ENCODE results near the gene DBP. TPM values are rescaled to one million over a fixed set of nuclear protein-coding genes. Genes with fewer than 3 reads are reported as not detected.

The DBP gene
- total and polyA plus RNA-seq, 10 of the 15 experiments (the other 5 are each of a cell fraction or from before 2014, with no cell fraction given) = 2.0 to 10.6 (median 6.9) TPM

DNA sequence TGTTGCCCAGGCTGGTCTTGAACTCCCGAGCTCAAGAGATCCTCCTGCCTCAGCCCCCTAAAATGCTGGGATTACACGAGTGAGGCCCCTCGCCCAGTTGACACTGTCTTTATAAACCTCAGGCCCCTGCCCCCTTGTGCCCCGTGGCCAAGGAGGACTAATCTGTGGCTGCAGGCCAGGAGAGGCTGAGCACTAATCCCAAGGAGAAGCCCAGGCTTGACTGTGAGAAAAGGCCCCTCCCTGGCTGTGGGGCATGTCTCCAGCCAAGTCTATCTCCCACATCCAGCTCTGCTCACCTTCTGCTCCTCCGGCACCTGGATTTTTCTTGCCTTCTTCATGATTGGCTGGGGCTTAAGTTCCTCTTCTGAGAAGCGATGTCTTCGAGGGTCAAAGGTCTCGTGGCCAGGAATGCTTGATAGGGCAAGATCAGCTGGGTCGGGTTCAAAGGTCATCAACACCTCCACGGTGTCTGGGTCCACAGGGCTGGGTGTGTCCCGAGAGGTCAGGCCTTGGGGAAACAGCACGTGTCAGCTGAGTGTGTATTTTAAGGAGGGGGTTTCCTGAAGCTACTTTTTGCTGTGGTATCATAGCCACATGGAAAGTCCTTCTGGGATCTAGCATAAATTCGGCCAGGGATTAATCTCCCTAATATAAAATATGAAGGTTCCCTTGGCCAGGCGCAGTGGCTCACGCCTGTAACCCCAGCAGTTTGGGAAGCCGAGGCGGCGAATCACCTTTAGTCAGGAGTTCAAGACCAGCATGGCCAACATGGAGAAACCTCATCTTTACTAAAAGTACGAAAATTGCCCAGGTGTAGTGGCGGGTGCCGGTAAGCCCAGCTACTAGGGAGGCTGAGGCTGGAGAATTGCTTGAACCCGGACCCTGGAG lies 3.8 kb downstream of the DBP start:
- whole genome bisulfite sequencing (ENCODE audit: insufficient coverage, insufficient replicate concordance, low lambda C conversion rate, missing lambda C conversion rate) = 77% methylated on average over 22 of the region's 22 CpGs
- peak overlapping the region; percentile 79 for H3K27ac ChIP-seq (ENCODE audit: control insufficient read depth, insufficient read depth)
- H3K4me2 ChIP-seq (ENCODE audit: control insufficient read depth, insufficient read depth) = peak overlapping the region; percentile 92
- no TSS peak for BruUV-seq (replicated peaks)
- H3K4me1 ChIP-seq (ENCODE audit: control insufficient read depth, insufficient read depth, low read length) = peaks cover 22% of the 10 kb centered on the region
- H4K20me1 ChIP-seq (ENCODE audit: control insufficient read depth, insufficient read depth) = no peaks in the 10 kb centered on the region
- H3K36me3 ChIP-seq (ENCODE audit: control insufficient read depth in 2 of 2, insufficient read depth in 2 of 2, low read length in 1 of 2) = peaks cover 4 to 5% of the 10 kb centered on the region in 2 experiments; a peak in 3 of 4 replicates
- H3K4me3 ChIP-seq = peak overlapping the region; percentile 66
- DNase-seq (ENCODE audit: low read depth, low spot score) (no peak), FAIRE-seq (no peak), ATAC-seq (no peak)
- H3K9ac ChIP-seq (ENCODE audit: control insufficient read depth, insufficient read depth, low read length) = peak overlapping the region; percentile 66; the same call in 1 of the 2 replicates
- SMC1A ChIA-PET (ENCODE audit: uncharacterized antibody, unreplicated experiment) = interaction anchor here (0.9 to 2.8 kb wide), 8 partner anchors 10 to 49 kb away, joined by 3 to 22 read pairs (median 3); partner anchors contain the start of genes CA11, RPL18 and SPHK2
- intact Hi-C loops (cut with micrococcal nuclease; ENCODE audit: unreplicated experiment) (loop anchor here (10.0 kb wide), 1 partner anchor 331 kb away; the partner anchor contains the start of gene FTL), in situ Hi-C loops (cut with MboI) (loop anchor here (25.0 kb wide), 1 partner anchor 1254 kb away; the partner anchor contains the start of genes AKT1S1, IL4I1 and TBC1D17)
- CTCF ChIA-PET = interaction anchor here (0.8 to 2.3 kb wide), 7 partner anchors 10 to 49 kb away, joined by 3 to 10 read pairs (median 6); partner anchors contain the start of genes CA11, RPL18 and SPHK2
- POLR2A ChIA-PET = interaction anchor here (0.7 to 3.3 kb wide), 7 partner anchors 12 to 360 kb away, joined by 3 to 62 read pairs (median 4); partner anchors contain the start of genes CA11, RPL18, RUVBL2 and SPHK2
- H3K79me2 ChIP-seq (ENCODE audit: control insufficient read depth, insufficient read depth, low read length) = peaks cover 5% of the 10 kb centered on the region
- no peaks in the 10 kb centered on the region for H3K27me3 ChIP-seq (replicated peaks in 1 of 2; ENCODE audit: control insufficient read depth in 2 of 2, insufficient read depth in 2 of 2, low read length in 1 of 2)
- H2AFZ ChIP-seq (ENCODE audit: control insufficient read depth, low read depth, low read length) = no peak overlapping the region
- RAD21 ChIA-PET (ENCODE audit: unreplicated experiment) = interaction anchor here (1.1 to 3.4 kb wide), 7 partner anchors 9 to 49 kb away, joined by 3 to 16 read pairs (median 9); partner anchors contain the start of genes CA11, RPL18 and SPHK2
- no peaks in the 10 kb centered on the region for H3K9me3 ChIP-seq (replicated peaks; ENCODE audit: control insufficient read depth, insufficient read depth, low read length)
- no peak for TF ChIP-seq EGR1 (IDR thresholded peaks at IDR 0.05; ENCODE audit: borderline replicate concordance in 1 of 2, low read depth in 2 of 2, low read length in 2 of 2)
- no peak for TF ChIP-seq HDGF (IDR thresholded peaks at IDR 0.05)
- TF ChIP-seq NBN (IDR thresholded peaks at IDR 0.05) = no peak
- TF ChIP-seq GATAD2B (conservative IDR thresholded peaks at IDR 0.05; ENCODE audit: low read depth) = no peak
- TF ChIP-seq NFXL1 (IDR thresholded peaks at IDR 0.05; ENCODE audit: borderline replicate concordance) = no peak
- TF ChIP-seq PML (IDR thresholded peaks at IDR 0.05; ENCODE audit: low read length) = no peak
- TF ChIP-seq SMARCA5 (IDR thresholded peaks at IDR 0.05) = no peak
- no peak for TF ChIP-seq TCF12 (IDR thresholded peaks at IDR 0.05; ENCODE audit: low read depth, low read length)
- TF ChIP-seq JUNB (IDR thresholded peaks at IDR 0.05) = no peak
- no peak for TF ChIP-seq CREB1 (IDR thresholded peaks at IDR 0.05; ENCODE audit: low read depth)
- TF ChIP-seq ZZZ3 (IDR thresholded peaks at IDR 0.05; ENCODE audit: control insufficient read depth, insufficient read length, low read depth) = no peak
- TF ChIP-seq RAD51 (IDR thresholded peaks at IDR 0.05) = no peak; the same call in 1 of the 2 replicates
- no peak for TF ChIP-seq CREM (IDR thresholded peaks at IDR 0.05; ENCODE audit: low read depth)
- TF ChIP-seq MTA2 (IDR thresholded peaks at IDR 0.05; ENCODE audit: low read depth) = peak; percentile 38; the same call in 1 of the 2 replicates
- TF ChIP-seq SIN3A (IDR thresholded peaks at IDR 0.05; ENCODE audit: low read depth, low read length) = no peak
- TF ChIP-seq ZNF274 (IDR thresholded peaks at IDR 0.05; ENCODE audit: insufficient read depth, insufficient read length) = no peak
- no peak for TF ChIP-seq POU2F2 (IDR thresholded peaks at IDR 0.05; ENCODE audit: borderline replicate concordance, low read depth, low read length)
- TF ChIP-seq CHD4 (IDR thresholded peaks at IDR 0.05) = no peak
- TF ChIP-seq NR2F1 (conservative IDR thresholded peaks at IDR 0.05) = peak; percentile 98
- 0 out of 2 replicates have a peak, but pooled peaks have one; percentile 27 for TF ChIP-seq NFYB (IDR thresholded peaks at IDR 0.05; ENCODE audit: insufficient read depth, low read depth, low read length)
- no peak for TF ChIP-seq CEBPB (IDR thresholded peaks at IDR 0.05; ENCODE audit: borderline replicate concordance in 1 of 2, low read depth in 2 of 2, low read length in 2 of 2)
- TF ChIP-seq KLF5 (IDR thresholded peaks at IDR 0.05; ENCODE audit: partially characterized antibody) = no peak
- TF ChIP-seq RAD21 (IDR thresholded peaks at IDR 0.05; ENCODE audit: insufficient read depth, low read depth, low read length) = no peak
- TF ChIP-seq MXI1 (IDR thresholded peaks at IDR 0.05; ENCODE audit: low read depth, low read length) = no peak
